HEK293 (cell line): Measurements from ENCODE around the gene NDUFS7.

Source experiments
- HOXA7 ChIP-seq: sonication (generic); formaldehyde crosslinking; IDR thresholded peaks from 2 replicates; pipeline ENCODE4 v1.8.1; 2022; ENCODE audit warnings: missing genetic modification reagents, borderline replicate concordance
- TF ChIP-seq, protein P1 (sequence below): fragments of 450-650 bp; formaldehyde crosslinking; IDR thresholded peaks from 2 replicates; pipeline ENCODE4 v1.5.1; 2016; ENCODE audit warnings: missing biosample characterization, missing genetic modification characterization
- TF ChIP-seq, protein P2 (sequence below): fragments of 450-650 bp; formaldehyde crosslinking; IDR thresholded peaks from 2 replicates; pipeline ENCODE4 v1.5.1; 2016; ENCODE audit warnings: missing biosample characterization, missing genetic modification characterization, low read depth
- TF ChIP-seq, protein P3 (sequence below): fragments of 450-650 bp; formaldehyde crosslinking; IDR thresholded peaks from 2 replicates; pipeline ENCODE4 v1.5.1; 2017; ENCODE audit warnings: missing biosample characterization, missing genetic modification characterization
- TF ChIP-seq, protein P4 (sequence below): fragments of 450-650 bp; formaldehyde crosslinking; IDR thresholded peaks from 2 replicates; pipeline ENCODE4 v1.5.1; 2016; ENCODE audit warnings: missing biosample characterization, missing genetic modification characterization, borderline replicate concordance
- TF ChIP-seq, protein P5 (sequence below): fragments of 450-650 bp; formaldehyde crosslinking; IDR thresholded peaks from 2 replicates; pipeline ENCODE4 v1.5.1; 2016; ENCODE audit warnings: missing biosample characterization, missing genetic modification characterization

Gene NDUFS7

DNA sequence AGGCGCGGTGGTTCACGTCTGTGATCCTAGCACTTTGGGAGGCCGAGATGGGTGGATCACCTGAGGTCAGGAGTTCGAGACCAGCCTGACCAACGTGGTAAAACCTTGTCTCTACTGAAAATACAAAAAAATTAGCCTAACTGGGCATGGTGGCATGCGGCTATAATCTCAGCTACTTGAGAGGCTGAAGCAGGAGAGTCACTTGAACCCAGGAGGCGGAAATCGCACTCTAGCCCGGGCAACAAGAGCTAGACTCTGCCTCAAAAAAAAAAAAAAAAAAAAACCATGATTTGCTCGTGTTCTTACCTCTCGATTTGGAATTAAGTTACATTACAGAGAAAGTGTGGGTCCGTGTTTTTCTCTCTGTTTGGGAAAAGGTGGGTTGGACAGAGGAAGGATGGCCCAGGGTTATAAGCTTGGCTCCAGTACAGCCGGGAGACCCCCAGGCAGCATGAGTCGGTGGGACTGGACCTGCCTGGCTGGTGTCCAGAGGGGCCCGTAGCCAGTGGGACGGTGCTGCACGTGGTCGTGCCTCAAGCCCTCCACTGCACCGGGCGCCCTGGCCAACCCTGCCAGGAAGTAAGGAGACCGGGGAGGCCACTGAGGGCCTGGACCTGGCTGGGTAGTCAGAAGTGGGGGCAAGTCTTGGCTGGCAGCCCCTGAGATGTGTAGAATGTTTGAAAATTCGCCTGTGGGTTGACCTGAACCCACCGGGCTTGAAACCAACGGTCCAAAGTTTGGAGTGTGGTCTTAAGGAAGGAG is 58.2 kb downstream of the NDUFS7 start (continued):
- TF ChIP-seq, protein P1, sequence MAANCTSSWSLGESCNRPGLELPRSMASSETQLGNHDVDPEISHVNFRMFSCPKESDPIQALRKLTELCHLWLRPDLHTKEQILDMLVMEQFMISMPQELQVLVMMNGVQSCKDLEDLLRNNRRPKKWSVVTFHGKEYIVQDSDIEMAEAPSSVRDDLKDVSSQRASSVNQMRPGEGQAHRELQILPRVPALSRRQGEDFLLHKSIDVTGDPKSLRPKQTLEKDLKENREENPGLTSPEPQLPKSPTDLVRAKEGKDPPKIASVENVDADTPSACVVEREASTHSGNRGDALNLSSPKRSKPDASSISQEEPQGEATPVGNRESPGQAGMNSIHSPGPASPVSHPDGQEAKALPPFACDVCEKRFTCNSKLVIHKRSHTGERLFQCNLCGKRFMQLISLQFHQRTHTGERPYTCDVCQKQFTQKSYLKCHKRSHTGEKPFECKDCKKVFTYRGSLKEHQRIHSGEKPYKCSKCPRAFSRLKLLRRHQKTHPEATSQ (tag by site-specific recombination): no peak
- TF ChIP-seq, protein P2, sequence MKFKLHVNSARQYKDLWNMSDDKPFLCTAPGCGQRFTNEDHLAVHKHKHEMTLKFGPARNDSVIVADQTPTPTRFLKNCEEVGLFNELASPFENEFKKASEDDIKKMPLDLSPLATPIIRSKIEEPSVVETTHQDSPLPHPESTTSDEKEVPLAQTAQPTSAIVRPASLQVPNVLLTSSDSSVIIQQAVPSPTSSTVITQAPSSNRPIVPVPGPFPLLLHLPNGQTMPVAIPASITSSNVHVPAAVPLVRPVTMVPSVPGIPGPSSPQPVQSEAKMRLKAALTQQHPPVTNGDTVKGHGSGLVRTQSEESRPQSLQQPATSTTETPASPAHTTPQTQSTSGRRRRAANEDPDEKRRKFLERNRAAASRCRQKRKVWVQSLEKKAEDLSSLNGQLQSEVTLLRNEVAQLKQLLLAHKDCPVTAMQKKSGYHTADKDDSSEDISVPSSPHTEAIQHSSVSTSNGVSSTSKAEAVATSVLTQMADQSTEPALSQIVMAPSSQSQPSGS (tag by site-specific recombination): no peak
- TF ChIP-seq, protein P3, sequence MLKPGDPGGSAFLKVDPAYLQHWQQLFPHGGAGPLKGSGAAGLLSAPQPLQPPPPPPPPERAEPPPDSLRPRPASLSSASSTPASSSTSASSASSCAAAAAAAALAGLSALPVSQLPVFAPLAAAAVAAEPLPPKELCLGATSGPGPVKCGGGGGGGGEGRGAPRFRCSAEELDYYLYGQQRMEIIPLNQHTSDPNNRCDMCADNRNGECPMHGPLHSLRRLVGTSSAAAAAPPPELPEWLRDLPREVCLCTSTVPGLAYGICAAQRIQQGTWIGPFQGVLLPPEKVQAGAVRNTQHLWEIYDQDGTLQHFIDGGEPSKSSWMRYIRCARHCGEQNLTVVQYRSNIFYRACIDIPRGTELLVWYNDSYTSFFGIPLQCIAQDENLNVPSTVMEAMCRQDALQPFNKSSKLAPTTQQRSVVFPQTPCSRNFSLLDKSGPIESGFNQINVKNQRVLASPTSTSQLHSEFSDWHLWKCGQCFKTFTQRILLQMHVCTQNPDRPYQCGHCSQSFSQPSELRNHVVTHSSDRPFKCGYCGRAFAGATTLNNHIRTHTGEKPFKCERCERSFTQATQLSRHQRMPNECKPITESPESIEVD (tag by site-specific recombination): no peak
- TF ChIP-seq, protein P4, sequence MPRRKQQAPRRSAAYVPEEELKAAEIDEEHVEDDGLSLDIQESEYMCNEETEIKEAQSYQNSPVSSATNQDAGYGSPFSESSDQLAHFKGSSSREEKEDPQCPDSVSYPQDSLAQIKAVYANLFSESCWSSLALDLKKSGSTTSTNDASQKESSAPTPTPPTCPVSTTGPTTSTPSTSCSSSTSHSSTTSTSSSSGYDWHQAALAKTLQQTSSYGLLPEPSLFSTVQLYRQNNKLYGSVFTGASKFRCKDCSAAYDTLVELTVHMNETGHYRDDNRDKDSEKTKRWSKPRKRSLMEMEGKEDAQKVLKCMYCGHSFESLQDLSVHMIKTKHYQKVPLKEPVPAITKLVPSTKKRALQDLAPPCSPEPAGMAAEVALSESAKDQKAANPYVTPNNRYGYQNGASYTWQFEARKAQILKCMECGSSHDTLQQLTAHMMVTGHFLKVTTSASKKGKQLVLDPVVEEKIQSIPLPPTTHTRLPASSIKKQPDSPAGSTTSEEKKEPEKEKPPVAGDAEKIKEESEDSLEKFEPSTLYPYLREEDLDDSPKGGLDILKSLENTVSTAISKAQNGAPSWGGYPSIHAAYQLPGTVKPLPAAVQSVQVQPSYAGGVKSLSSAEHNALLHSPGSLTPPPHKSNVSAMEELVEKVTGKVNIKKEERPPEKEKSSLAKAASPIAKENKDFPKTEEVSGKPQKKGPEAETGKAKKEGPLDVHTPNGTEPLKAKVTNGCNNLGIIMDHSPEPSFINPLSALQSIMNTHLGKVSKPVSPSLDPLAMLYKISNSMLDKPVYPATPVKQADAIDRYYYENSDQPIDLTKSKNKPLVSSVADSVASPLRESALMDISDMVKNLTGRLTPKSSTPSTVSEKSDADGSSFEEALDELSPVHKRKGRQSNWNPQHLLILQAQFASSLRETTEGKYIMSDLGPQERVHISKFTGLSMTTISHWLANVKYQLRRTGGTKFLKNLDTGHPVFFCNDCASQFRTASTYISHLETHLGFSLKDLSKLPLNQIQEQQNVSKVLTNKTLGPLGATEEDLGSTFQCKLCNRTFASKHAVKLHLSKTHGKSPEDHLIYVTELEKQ (tag by site-specific recombination): no peak
- TF ChIP-seq, protein P5, sequence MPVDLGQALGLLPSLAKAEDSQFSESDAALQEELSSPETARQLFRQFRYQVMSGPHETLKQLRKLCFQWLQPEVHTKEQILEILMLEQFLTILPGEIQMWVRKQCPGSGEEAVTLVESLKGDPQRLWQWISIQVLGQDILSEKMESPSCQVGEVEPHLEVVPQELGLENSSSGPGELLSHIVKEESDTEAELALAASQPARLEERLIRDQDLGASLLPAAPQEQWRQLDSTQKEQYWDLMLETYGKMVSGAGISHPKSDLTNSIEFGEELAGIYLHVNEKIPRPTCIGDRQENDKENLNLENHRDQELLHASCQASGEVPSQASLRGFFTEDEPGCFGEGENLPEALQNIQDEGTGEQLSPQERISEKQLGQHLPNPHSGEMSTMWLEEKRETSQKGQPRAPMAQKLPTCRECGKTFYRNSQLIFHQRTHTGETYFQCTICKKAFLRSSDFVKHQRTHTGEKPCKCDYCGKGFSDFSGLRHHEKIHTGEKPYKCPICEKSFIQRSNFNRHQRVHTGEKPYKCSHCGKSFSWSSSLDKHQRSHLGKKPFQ (tag by site-specific recombination): no peak
- TF ChIP-seq HOXA7 (CRISPR knock-in tag): no peak
